SK-N-SH treated with all-trans-retinoic acid at 6 μM for 48 hours (cell line): ENCODE measurements around the gene SIK3.

Source experiments
- ARNTL ChIP-seq: fragments of 450-650 bp; formaldehyde crosslinking; IDR thresholded peaks from 2 replicates; pipeline ENCODE4 v1.5.0; 2020; ENCODE audit warnings: low read depth, mild to moderate bottlenecking, moderate library complexity, borderline replicate concordance
- RARB ChIP-seq: fragments of 250-450 bp; sonication (Bioruptor Pico); IDR thresholded peaks from 2 replicates; pipeline ENCODE4 v1.8.0; 2021; ENCODE audit warnings: mild to moderate bottlenecking, moderate library complexity
- SNAI2 ChIP-seq: fragments of 250-450 bp; sonication (Bioruptor Pico); IDR thresholded peaks from 2 replicates; pipeline ENCODE4 v1.5.0; 2020; ENCODE audit warnings: mild to moderate bottlenecking, moderate library complexity
- TCF4 ChIP-seq: fragments of 250-450 bp; sonication (Bioruptor Pico); IDR thresholded peaks from 2 replicates; pipeline ENCODE4 v1.8.0; 2021; ENCODE audit warnings: mild to moderate bottlenecking, moderate library complexity, borderline replicate concordance
- TOX ChIP-seq: fragments of 250-450 bp; sonication (Bioruptor Pico); IDR thresholded peaks from 2 replicates; pipeline ENCODE4 v1.8.0; 2021; ENCODE audit warnings: mild to moderate bottlenecking, moderate library complexity, borderline replicate concordance
- ZFP3 ChIP-seq: fragments of 250-450 bp; sonication (Bioruptor Pico); IDR thresholded peaks from 2 replicates; pipeline ENCODE4 v1.5.0; 2020; ENCODE audit warnings: mild to moderate bottlenecking, moderate library complexity
- ZFP30 ChIP-seq: fragments of 450-650 bp; formaldehyde crosslinking; IDR thresholded peaks from 2 replicates; pipeline ENCODE4 v1.5.0; 2022; ENCODE audit warnings: mild to moderate bottlenecking, moderate library complexity
- TF ChIP-seq, protein P1 (sequence below): fragments of 250-450 bp; sonication (Bioruptor Pico); IDR thresholded peaks from 2 replicates; pipeline ENCODE4 v1.5.1; 2020; ENCODE audit warnings: low read depth, mild to moderate bottlenecking, moderate library complexity

- no peak for TF ChIP-seq ARNTL
- TF ChIP-seq SNAI2 (CRISPR knock-in tag) = no peak
- TF ChIP-seq ZFP30 (CRISPR knock-in tag) = no peak
- no peak for TF ChIP-seq ZFP3
- TF ChIP-seq RARB (CRISPR knock-in tag) = no peak
- TF ChIP-seq, protein P1, sequence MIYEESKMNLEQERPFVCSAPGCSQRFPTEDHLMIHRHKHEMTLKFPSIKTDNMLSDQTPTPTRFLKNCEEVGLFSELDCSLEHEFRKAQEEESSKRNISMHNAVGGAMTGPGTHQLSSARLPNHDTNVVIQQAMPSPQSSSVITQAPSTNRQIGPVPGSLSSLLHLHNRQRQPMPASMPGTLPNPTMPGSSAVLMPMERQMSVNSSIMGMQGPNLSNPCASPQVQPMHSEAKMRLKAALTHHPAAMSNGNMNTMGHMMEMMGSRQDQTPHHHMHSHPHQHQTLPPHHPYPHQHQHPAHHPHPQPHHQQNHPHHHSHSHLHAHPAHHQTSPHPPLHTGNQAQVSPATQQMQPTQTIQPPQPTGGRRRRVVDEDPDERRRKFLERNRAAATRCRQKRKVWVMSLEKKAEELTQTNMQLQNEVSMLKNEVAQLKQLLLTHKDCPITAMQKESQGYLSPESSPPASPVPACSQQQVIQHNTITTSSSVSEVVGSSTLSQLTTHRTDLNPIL (CRISPR knock-in tag) = no peak
- no peak for TF ChIP-seq TCF4 (CRISPR knock-in tag)
- no peak for TF ChIP-seq TOX (CRISPR knock-in tag)
These were observed 71.5 kb downstream of the SIK3 start for GRCh38 chr11:117026593-117027330.
